HCT116 (cell line): ENCODE results near the gene SCGN. TPM values are rescaled to one million over a fixed set of nuclear protein-coding genes. Genes with fewer than 3 reads are reported as not detected.

Experiments used
- ATAC-seq: fragments of 200-7000 bp; cut with Tn5 transposase; 2 replicates; pipeline ENCODE4 v1.9.1; 2020; ENCODE audit warnings: mild to moderate bottlenecking, moderate library complexity
- BruUV-seq: library from RNA; stranded (reverse); fragments of 400-500 nt; replicated peaks from 2 replicates; lab custom pipeline; 2021; lab: Mats Ljungman, UMichigan
- CTCF ChIA-PET: fragments of 300-600 bp; sonication (Branson Sonifier 250); formaldehyde crosslinking; loops from one replicate; lab custom pipeline; 2021; ENCODE audit warnings: antibody characterized with exemption; lab: Charles Lee
- POLR2A ChIA-PET: fragments of 300-600, 350-600 bp; sonication (Branson Sonifier 250); formaldehyde crosslinking; loops from one replicate; lab custom pipeline; 2021; ENCODE audit warnings: antibody characterized with exemption; lab: Charles Lee
- RAD21 ChIA-PET, 2 experiments: fragments of 300-600 bp; sonication (Branson Sonifier 250); formaldehyde crosslinking; loops; one replicate each; lab custom pipeline; 2023; ENCODE audit warnings: low total read pairs in 2 of 2; ENCODE audit not compliant: uncharacterized antibody in 2 of 2, unreplicated experiment in 2 of 2, low non-redundant PET in 1 of 2; lab: Charles Lee
- DNase-seq: peaks from one replicate; pipeline ENCODE4 v3.0.0-alpha.2; 2010; ENCODE audit warnings: low read depth, low spot score
- H2AFZ ChIP-seq: fragments of 200-600 bp; shearing (Covaris generic), sonication (generic); 2 replicates; pipeline ENCODE4 v1.6.1; 2017; ENCODE audit warnings: low read depth, mixed run types, mixed read lengths, antibody characterized with exemption, low read length; ENCODE audit not compliant: poor library complexity, severe bottlenecking
- H3K27ac ChIP-seq: 2 replicates; pipeline ENCODE4 v1.5.1; 2012; ENCODE audit warnings: low read depth, low read length
- H3K27me3 ChIP-seq: fragments of 200-600 bp; sonication (generic); 2 replicates; pipeline ENCODE4 v1.6.1; 2016; ENCODE audit warnings: mixed run types, low read length, mixed read lengths; ENCODE audit not compliant: insufficient read depth
- H3K36me3 ChIP-seq, 2 experiments: fragments of 200-500 bp in 1 of 2; fragments of 200-600 bp in 1 of 2; sonication (Bioruptor generic) in 1 of 2; sonication (generic) in 1 of 2; 2 replicates each; pipeline versions ENCODE4 v1.5.1 to v1.6.1; 2014 to 2016; ENCODE audit warnings: low read length in 2 of 2, inconsistent platforms in 1 of 2, mixed read lengths in 1 of 2, mixed run types in 1 of 2; ENCODE audit not compliant: insufficient read depth in 2 of 2, control insufficient read depth in 1 of 2
- H3K4me1 ChIP-seq, 2 experiments: fragments of 200-600 bp in 1 of 2; sonication (generic) in 1 of 2; 2 replicates each; pipeline versions ENCODE4 v1.5.1 to v1.6.1; 2012 to 2017; ENCODE audit warnings: low read length in 2 of 2, inconsistent platforms in 1 of 2, mild to moderate bottlenecking in 1 of 2, mixed read lengths in 1 of 2, mixed run types in 1 of 2, moderate library complexity in 1 of 2; ENCODE audit not compliant: insufficient read depth in 2 of 2, control insufficient read depth in 1 of 2
- H3K4me2 ChIP-seq: fragments of 200-600 bp; sonication (generic); 2 replicates; pipeline ENCODE4 v1.6.1; 2017; ENCODE audit warnings: mixed run types, low read length, mixed read lengths
- H3K4me3 ChIP-seq, 2 experiments: fragments of 200-600 bp in 1 of 2; sonication (generic) in 1 of 2; replicated peaks in 1 of 2; 2 replicates each; pipeline ENCODE4 v1.5.1; 2011 to 2016; ENCODE audit warnings: low read length in 2 of 2, control low read depth in 1 of 2, low read depth in 1 of 2, mild to moderate bottlenecking in 1 of 2, mixed read lengths in 1 of 2, mixed run types in 1 of 2
- H3K79me2 ChIP-seq: fragments of 200-600 bp; sonication (generic); 2 replicates; pipeline ENCODE4 v1.6.1; 2017; ENCODE audit warnings: mild to moderate bottlenecking, mixed run types, low read length, moderate library complexity, mixed read lengths; ENCODE audit not compliant: insufficient read depth
- H3K9ac ChIP-seq: fragments of 200-600 bp; sonication (generic); 2 replicates; pipeline ENCODE4 v1.6.1; 2016; ENCODE audit warnings: low read length, mixed read lengths
- H3K9me2 ChIP-seq: fragments of 200-600 bp; sonication (generic), shearing (Covaris generic); 2 replicates; pipeline ENCODE4 v1.6.1; 2017; ENCODE audit warnings: mixed run types, mild to moderate bottlenecking, moderate library complexity; ENCODE audit not compliant: insufficient read depth
- H3K9me3 ChIP-seq, 2 experiments: fragments of 200-500 bp in 1 of 2; fragments of 200-600 bp in 1 of 2; sonication (Bioruptor generic) in 1 of 2; sonication (generic) in 1 of 2; 2 replicates each; pipeline ENCODE4 v1.6.1; 2014 to 2017; ENCODE audit warnings: low read length in 2 of 2, mixed read lengths in 2 of 2, inconsistent platforms in 1 of 2, low read depth in 1 of 2, mild to moderate bottlenecking in 1 of 2, mixed run types in 1 of 2, moderate library complexity in 1 of 2; ENCODE audit not compliant: control insufficient read depth in 1 of 2, insufficient read depth in 1 of 2
- H4K20me1 ChIP-seq: fragments of 200-600 bp; sonication (generic), shearing (Covaris generic); 2 replicates; pipeline ENCODE4 v1.6.1; 2017; ENCODE audit warnings: mixed run types, mild to moderate bottlenecking, moderate library complexity; ENCODE audit not compliant: insufficient read depth
- ATF3 ChIP-seq: IDR thresholded peaks from 2 replicates; pipeline ENCODE4 v1.6.1; 2012
- EZH2phosphoT487 ChIP-seq: fragments of 200-600 bp; IDR thresholded peaks from 2 replicates; pipeline ENCODE4 v1.6.1; 2018; ENCODE audit warnings: antibody characterized with exemption, borderline replicate concordance
- FOSL1 ChIP-seq: IDR thresholded peaks from 2 replicates; pipeline ENCODE4 v1.6.1; 2012; ENCODE audit warnings: low read depth
- POLR2A ChIP-seq: IDR thresholded peaks from 2 replicates; pipeline ENCODE4 v1.7.0; 2011; ENCODE audit warnings: borderline replicate concordance; ENCODE audit not compliant: insufficient read depth, insufficient read length; ENCODE audit errors: extremely low read depth
- RAD21 ChIP-seq: IDR thresholded peaks from 2 replicates; pipeline ENCODE4 v1.6.1; 2012; ENCODE audit warnings: low read depth, mild to moderate bottlenecking
- REST ChIP-seq: IDR thresholded peaks from 2 replicates; pipeline ENCODE4 v1.6.1; 2012; ENCODE audit warnings: low read depth
- TCF7L2 ChIP-seq: IDR thresholded peaks from 2 replicates; pipeline ENCODE4 v1.7.0; 2011; ENCODE audit warnings: borderline replicate concordance, inconsistent platforms; ENCODE audit not compliant: insufficient read depth, insufficient read length; ENCODE audit errors: extremely low read depth
- YY1 ChIP-seq: IDR thresholded peaks from 2 replicates; pipeline ENCODE4 v1.6.1; 2011; ENCODE audit warnings: low read length, low read depth, moderate library complexity, mild to moderate bottlenecking; ENCODE audit not compliant: insufficient replicate concordance; ENCODE audit errors: extremely low read depth
- ZFX ChIP-seq: fragments of 450-650 bp; IDR thresholded peaks from 2 replicates; pipeline ENCODE4 v1.6.1; 2017
- ZNF274 ChIP-seq: fragments of 200-500 bp; sonication (Bioruptor generic); IDR thresholded peaks from 2 replicates; pipeline ENCODE4 v1.6.1; 2014; ENCODE audit warnings: mild to moderate bottlenecking, low read depth, low read length, inconsistent platforms
- intact Hi-C: fragments of 100-400 bp; cut with micrococcal nuclease; formaldehyde crosslinking; loops from 2 replicates; pipeline ENCODE4 v1.10.0; 2022
- total RNA-seq: library from RNA; stranded (reverse); gene quantifications from one replicate; pipeline ENCODE4 v1.2.1, GENCODE V29; 2021; ENCODE audit not compliant: unreplicated experiment
- TF ChIP-seq, protein P1 (sequence below), 3 experiments: fragments of 200-600 bp in 1 of 3; sonication (generic) in 1 of 3; IDR thresholded peaks in 2 of 3; conservative IDR thresholded peaks in 1 of 3; 2 replicates each; pipeline ENCODE4 v1.5.1; 2012 to 2017; ENCODE audit warnings: low read depth in 2 of 3, low read length in 2 of 3, antibody characterized with exemption in 1 of 3, borderline replicate concordance in 1 of 3, control low read depth in 1 of 3, mild to moderate bottlenecking in 1 of 3, mixed read lengths in 1 of 3, mixed run types in 1 of 3, moderate library complexity in 1 of 3; ENCODE audit not compliant: insufficient read depth in 1 of 3

Gene SCGN
- total RNA-seq, 1 experiment from 2014 or later, result not detected

- DNase-seq (no peak), ATAC-seq (no peak)
- ChIA-PET CTCF (no interaction called here), POLR2A (no interaction called here), RAD21 (no interaction called here)
- H3K79me2 ChIP-seq, result no peaks in the 10 kb centered on the region
- H3K4me2 ChIP-seq, result no peak overlapping the region
- H2AFZ ChIP-seq, result no peak overlapping the region
- no peaks in the 10 kb centered on the region for H3K9me2 ChIP-seq
- no peaks in the 10 kb centered on the region for H3K27me3 ChIP-seq
- BruUV-seq, result no TSS peak
- intact Hi-C loops, result no loop called here
- H3K9me3 ChIP-seq, result no peaks in the 10 kb centered on the region
- H3K9ac ChIP-seq, result no peak overlapping the region
- H4K20me1 ChIP-seq, result no peaks in the 10 kb centered on the region
- no peaks in the 10 kb centered on the region for H3K36me3 ChIP-seq
- TF ChIP-seq FOSL1 (no peak), TCF7L2 (no peak), REST (no peak), EZH2phosphoT487 (no peak), YY1 (no peak), ZNF274 (no peak), POLR2A (no peak), ATF3 (no peak), RAD21 (no peak), ZFX (no peak)
- TF ChIP-seq, protein P1, sequence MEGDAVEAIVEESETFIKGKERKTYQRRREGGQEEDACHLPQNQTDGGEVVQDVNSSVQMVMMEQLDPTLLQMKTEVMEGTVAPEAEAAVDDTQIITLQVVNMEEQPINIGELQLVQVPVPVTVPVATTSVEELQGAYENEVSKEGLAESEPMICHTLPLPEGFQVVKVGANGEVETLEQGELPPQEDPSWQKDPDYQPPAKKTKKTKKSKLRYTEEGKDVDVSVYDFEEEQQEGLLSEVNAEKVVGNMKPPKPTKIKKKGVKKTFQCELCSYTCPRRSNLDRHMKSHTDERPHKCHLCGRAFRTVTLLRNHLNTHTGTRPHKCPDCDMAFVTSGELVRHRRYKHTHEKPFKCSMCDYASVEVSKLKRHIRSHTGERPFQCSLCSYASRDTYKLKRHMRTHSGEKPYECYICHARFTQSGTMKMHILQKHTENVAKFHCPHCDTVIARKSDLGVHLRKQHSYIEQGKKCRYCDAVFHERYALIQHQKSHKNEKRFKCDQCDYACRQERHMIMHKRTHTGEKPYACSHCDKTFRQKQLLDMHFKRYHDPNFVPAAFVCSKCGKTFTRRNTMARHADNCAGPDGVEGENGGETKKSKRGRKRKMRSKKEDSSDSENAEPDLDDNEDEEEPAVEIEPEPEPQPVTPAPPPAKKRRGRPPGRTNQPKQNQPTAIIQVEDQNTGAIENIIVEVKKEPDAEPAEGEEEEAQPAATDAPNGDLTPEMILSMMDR (IDR thresholded peaks at IDR 0.05 in 2 of 3, conservative IDR thresholded peaks at IDR 0.05 in 1 of 3; ENCODE audit: borderline replicate concordance in 1 of 3, insufficient read depth in 1 of 3, low read depth in 2 of 3, low read length in 2 of 3), result no peak
- TF ChIP-seq, all 23 proteins: peak for 0
- peaks cover 0 to 11% of the 10 kb centered on the region in 2 experiments; a peak in 2 of 4 replicates for H3K4me1 ChIP-seq
- no peak overlapping the region for H3K4me3 ChIP-seq
- H3K27ac ChIP-seq, result no peak overlapping the region
Measured at GRCh38 chr6:25675167-25675566, 23.2 kb downstream of the SCGN start.
